DND-41 (cell line): ENCODE measurements around the gene AKT3.

Experiments used
- CTCF ChIP-seq: IDR thresholded peaks from 2 replicates; pipeline ENCODE4 v1.5.1; 2012; ENCODE audit warnings: borderline replicate concordance, low read length, moderate library complexity, mild to moderate bottlenecking; ENCODE audit not compliant: poor library complexity, severe bottlenecking; ENCODE audit errors: extremely low read depth
- EZH2 ChIP-seq: IDR thresholded peaks from 3 replicates; pipeline ENCODE4 v1.6.1; 2012; ENCODE audit warnings: borderline replicate concordance, low read depth, mild to moderate bottlenecking, moderate library complexity, low read length, inconsistent platforms; ENCODE audit not compliant: severe bottlenecking

GRCh38 chr1:243645281-243645680 is 204.8 kb downstream of the AKT3 start:
- TF ChIP-seq CTCF (no peak), EZH2 (no peak)
